SK-N-SH (cell line): ENCODE measurements around the gene FLACC1. TPM values are rescaled to one million over a fixed set of nuclear protein-coding genes. Genes with fewer than 3 reads are reported as not detected.

Experiments used
- CTCF ChIA-PET: fragments of 300-600, 350-600 bp; formaldehyde crosslinking; extraction: SDS; loops from one replicate; lab custom pipeline; 2021; lab: Yijun Ruan, JAX
- POLR2A ChIA-PET: fragments of 350-600 bp; sonication (Branson Sonifier 250); formaldehyde crosslinking; extraction: SDS; loops from one replicate; lab custom pipeline; 2020; ENCODE audit warnings: antibody characterized with exemption, inconsistent platforms; lab: Yijun Ruan, JAX
- DNase-seq: peaks from one replicate; pipeline ENCODE4 v3.0.0; 2012
- H2AFZ ChIP-seq: fragments of 200-600 bp; sonication (generic); 2 replicates; pipeline ENCODE4 v1.8.1; 2016; ENCODE audit warnings: antibody characterized with exemption, mild to moderate bottlenecking, low read depth
- H3F3A ChIP-seq: fragments of 200-600 bp; sonication (generic); replicated peaks from 2 replicates; pipeline ENCODE3; 2016; ENCODE audit warnings: antibody characterized with exemption, mild to moderate bottlenecking; ENCODE audit not compliant: insufficient read depth
- H3K27ac ChIP-seq, 2 experiments: fragments of 200-500 bp in 1 of 2; fragments of 200-600 bp in 1 of 2; sonication (Bioruptor generic) in 1 of 2; sonication (generic), shearing (Covaris generic) in 1 of 2; 2 replicates each; pipeline versions ENCODE4 v1.5.1 to v1.6.1; 2014 to 2016; ENCODE audit warnings: low read depth in 2 of 2, inconsistent platforms in 1 of 2, low read length in 1 of 2, mild to moderate bottlenecking in 1 of 2, mixed read lengths in 1 of 2
- H3K27me3 ChIP-seq: fragments of 200-600 bp; sonication (generic), shearing (Covaris generic); 2 replicates; pipeline ENCODE4 v1.6.1; 2016; ENCODE audit warnings: mixed run types; ENCODE audit not compliant: insufficient read depth
- H3K36me3 ChIP-seq, 2 experiments: fragments of 200-500 bp in 1 of 2; fragments of 200-600 bp in 1 of 2; sonication (Bioruptor generic) in 1 of 2; sonication (generic) in 1 of 2; replicated peaks in 1 of 2; 2 replicates each; pipeline versions ENCODE3 to v1.5.1; 2014 to 2016; ENCODE audit warnings: low read length in 1 of 2, mild to moderate bottlenecking in 1 of 2; ENCODE audit not compliant: insufficient read depth in 2 of 2, control insufficient read depth in 1 of 2
- H3K4me1 ChIP-seq, 2 experiments: fragments of 200-500 bp in 1 of 2; fragments of 200-600 bp in 1 of 2; sonication (Bioruptor generic) in 1 of 2; sonication (generic), shearing (Covaris generic) in 1 of 2; 2 replicates each; pipeline versions ENCODE4 v1.5.1 to v1.6.1; 2014 to 2016; ENCODE audit warnings: low read depth in 1 of 2, low read length in 1 of 2, mixed run types in 1 of 2; ENCODE audit not compliant: insufficient read depth in 2 of 2, control insufficient read depth in 1 of 2
- H3K4me2 ChIP-seq: fragments of 200-600 bp; sonication (generic), shearing (Covaris generic); 2 replicates; pipeline ENCODE4 v1.6.1; 2017; ENCODE audit warnings: mixed run types
- H3K4me3 ChIP-seq, 2 experiments: fragments of 200-500 bp in 1 of 2; fragments of 200-600 bp in 1 of 2; sonication (Bioruptor generic) in 1 of 2; sonication (generic), shearing (Covaris generic) in 1 of 2; 2 replicates each; pipeline versions ENCODE4 v1.5.1 to v1.8.1; 2014 to 2016; ENCODE audit warnings: low read depth in 2 of 2, inconsistent platforms in 1 of 2, low read length in 1 of 2, mild to moderate bottlenecking in 1 of 2, mixed read lengths in 1 of 2, moderate library complexity in 1 of 2
- H3K79me2 ChIP-seq: fragments of 200-600 bp; sonication (generic); 2 replicates; pipeline ENCODE4 v1.8.1; 2017; ENCODE audit warnings: mild to moderate bottlenecking; ENCODE audit not compliant: insufficient read depth
- H3K9ac ChIP-seq: fragments of 200-600 bp; sonication (generic); 2 replicates; pipeline ENCODE4 v1.6.1; 2017; ENCODE audit warnings: mixed run types
- H3K9me2 ChIP-seq: fragments of 200-600 bp; sonication (generic); 2 replicates; pipeline ENCODE4 v1.6.1; 2017; ENCODE audit warnings: mixed run types
- H3K9me3 ChIP-seq: fragments of 200-600 bp; sonication (generic); 2 replicates; pipeline ENCODE4 v1.6.1; 2017; ENCODE audit warnings: mixed run types, mild to moderate bottlenecking, moderate library complexity
- H4K20me1 ChIP-seq: fragments of 200-600 bp; sonication (generic); 2 replicates; pipeline ENCODE4 v1.6.1; 2017; ENCODE audit warnings: mild to moderate bottlenecking, mixed run types; ENCODE audit not compliant: insufficient read depth
- CHD2 ChIP-seq: fragments of 150-350 bp; IDR thresholded peaks from 2 replicates; pipeline ENCODE4 v1.6.1; 2018; ENCODE audit warnings: low read length; ENCODE audit not compliant: partially characterized antibody
- ELF1 ChIP-seq: IDR thresholded peaks from 2 replicates; pipeline ENCODE4 v1.4.0; 2012
- EP300 ChIP-seq, 2 experiments: IDR thresholded peaks; 2 replicates each; pipeline versions ENCODE4 v1.4.0 to v1.6.1; 2012; ENCODE audit warnings: borderline replicate concordance in 1 of 2, low read depth in 1 of 2, low read length in 1 of 2
- EZH2phosphoT487 ChIP-seq: fragments of 200-600 bp; sonication (generic); IDR thresholded peaks from 2 replicates; pipeline ENCODE4 v1.6.1; 2017; ENCODE audit warnings: low read depth, mixed run types, mild to moderate bottlenecking, antibody characterized with exemption, moderate library complexity, borderline replicate concordance
- GABPA ChIP-seq: IDR thresholded peaks from 2 replicates; pipeline ENCODE4 v1.4.0; 2012; ENCODE audit warnings: low read depth, mild to moderate bottlenecking
- GATA2 ChIP-seq: sonication (generic); formaldehyde crosslinking; IDR thresholded peaks from 2 replicates; pipeline ENCODE4 v1.5.0; 2020; ENCODE audit warnings: mild to moderate bottlenecking, missing genetic modification reagents
- MEF2A ChIP-seq: IDR thresholded peaks from 2 replicates; pipeline ENCODE4 v1.4.0; 2012; ENCODE audit warnings: low read depth, borderline replicate concordance
- MXI1 ChIP-seq: IDR thresholded peaks from 2 replicates; pipeline ENCODE4 v1.6.1; 2012; ENCODE audit warnings: mild to moderate bottlenecking, low read depth, low read length, improper control_type of control experiment
- NFIC ChIP-seq: IDR thresholded peaks from 2 replicates; pipeline ENCODE4 v1.4.0; 2012; ENCODE audit warnings: borderline replicate concordance
- NRF1 ChIP-seq: IDR thresholded peaks from 2 replicates; pipeline ENCODE4 v1.6.1; 2012; ENCODE audit warnings: low read depth, mild to moderate bottlenecking, low read length
- PBX3 ChIP-seq: IDR thresholded peaks from 2 replicates; pipeline ENCODE4; 2012
- RAD21 ChIP-seq: IDR thresholded peaks from 2 replicates; pipeline ENCODE4 v1.6.1; 2012; ENCODE audit warnings: mild to moderate bottlenecking, low read length
- REST ChIP-seq: IDR thresholded peaks from 2 replicates; pipeline ENCODE4 v1.6.1; 2012; ENCODE audit warnings: mild to moderate bottlenecking, low read depth, low read length, moderate library complexity
- RFX5 ChIP-seq: IDR thresholded peaks from 2 replicates; pipeline ENCODE4 v1.6.1; 2012; ENCODE audit warnings: mild to moderate bottlenecking, improper control_type of control experiment, low read length
- SIN3A ChIP-seq: IDR thresholded peaks from 2 replicates; pipeline ENCODE4 v1.6.1; 2012; ENCODE audit warnings: low read depth, mild to moderate bottlenecking, low read length, moderate library complexity, borderline replicate concordance
- TCF12 ChIP-seq: IDR thresholded peaks from 2 replicates; pipeline ENCODE4 v1.4.0; 2012
- TEAD4 ChIP-seq: IDR thresholded peaks from 2 replicates; pipeline ENCODE4 v1.4.0; 2012; ENCODE audit warnings: mild to moderate bottlenecking, borderline replicate concordance; ENCODE audit not compliant: insufficient read depth
- USF1 ChIP-seq: IDR thresholded peaks from 2 replicates; pipeline ENCODE4 v1.4.0; 2012; ENCODE audit warnings: low read depth, borderline replicate concordance
- USF2 ChIP-seq: fragments of 150-350 bp; IDR thresholded peaks from 2 replicates; pipeline ENCODE4 v1.6.1; 2017; ENCODE audit warnings: antibody characterized with exemption, low read length, low read depth, borderline replicate concordance
- YY1 ChIP-seq: IDR thresholded peaks from 2 replicates; pipeline ENCODE4 v1.4.0; 2012; ENCODE audit warnings: low read depth, mild to moderate bottlenecking
- WGBS: methylation state at CpG from one replicate; pipeline ENCODE4 v1.1.6; 2017; ENCODE audit warnings: low lambda C conversion rate; 5-methylcytosine and 5-hydroxymethylcytosine counted together
- polyA plus RNA-seq, 3 experiments: library from polyadenylated mRNA; depleted of rRNA; stranded (reverse); fragments of >200 nt; gene quantifications; 2 replicates each; pipeline ENCODE4 v1.2.3, GENCODE V29; 2012

Gene FLACC1
- polyA plus RNA-seq, 1 of the 3 experiments (the other 2 are of a cell fraction) = 0.35 TPM

GRCh38 chr2:201319511-201319910, 37.6 kb downstream of the FLACC1 start:
- Histone ChIP-seq H3K27ac (no peak overlapping the region), H3K36me3 (peaks cover 0 to 3% of the 10 kb centered on the region in 2 experiments), H3K4me3 (no peak overlapping the region), H3K9ac (no peak overlapping the region), H3K27me3 (no peaks in the 10 kb centered on the region), H3K4me1 (no peaks in the 10 kb centered on the region; a peak in 1 of 4 replicates), H3K9me3 (0 out of 2 replicates have a peak, but pooled peaks cover 7% of the 10 kb centered on the region), H3K79me2 (no peaks in the 10 kb centered on the region), H3K4me2 (no peak overlapping the region), H4K20me1 (no peaks in the 10 kb centered on the region), H3K9me2 (no peaks in the 10 kb centered on the region), H2AFZ (no peak overlapping the region), H3F3A (no peaks in the 10 kb centered on the region)
- WGBS = 49% methylated on average over 2 of the region's 2 CpGs
- TF ChIP-seq CHD2 (no peak), NRF1 (no peak), SIN3A (no peak), TEAD4 (no peak), MXI1 (no peak), TCF12 (no peak), GATA2 (CRISPR knock-in tag) (no peak), EP300 (IDR thresholded peaks at IDR 0.05; ENCODE audit: borderline replicate concordance in 1 of 2, low read depth in 1 of 2, low read length in 1 of 2) (no peak), RFX5 (no peak), PBX3 (no peak), EZH2phosphoT487 (no peak), YY1 (no peak), USF1 (no peak), MEF2A (no peak), USF2 (no peak), GABPA (no peak), RAD21 (no peak), ELF1 (no peak), REST (no peak), NFIC (no peak)
- ChIA-PET POLR2A (no interaction called here), CTCF (no interaction called here)
- no peak for DNase-seq
